Muscle of leg (tissue), 16 donors: ENCODE results near the gene NPIPA3. TPM values are rescaled to one million over a fixed set of nuclear protein-coding genes. Genes with fewer than 3 reads are reported as not detected.
"Not testable (repeated sequence)": the region's sequence is repeated elsewhere in the genome, so short reads cannot be mapped to it uniquely, and the experiment has no call there.

Source experiments
- DNase-seq: peaks from one replicate; pipeline ENCODE4 v3.0.0; 2013
- H3K27ac ChIP-seq: one replicate; pipeline ENCODE4 v1.5.1; 2013; ENCODE audit warnings: mild to moderate bottlenecking, low read length, control low read depth
- H3K27me3 ChIP-seq: one replicate; pipeline ENCODE4 v1.6.1; 2013; ENCODE audit warnings: low read length; ENCODE audit not compliant: control insufficient read depth, insufficient read depth
- H3K36me3 ChIP-seq: one replicate; pipeline ENCODE4 v1.6.1; 2013; ENCODE audit warnings: low read length; ENCODE audit not compliant: control insufficient read depth, insufficient read depth
- H3K4me1 ChIP-seq: one replicate; pipeline ENCODE4 v1.6.1; 2013; ENCODE audit warnings: low read length; ENCODE audit not compliant: control insufficient read depth, insufficient read depth
- H3K4me3 ChIP-seq: one replicate; pipeline ENCODE4 v1.5.1; 2013; ENCODE audit warnings: low read length, control low read depth
- H3K9me3 ChIP-seq: replicated peaks from 2 replicates; pipeline ENCODE4 v1.6.1; 2013; ENCODE audit warnings: low read depth, low read length; ENCODE audit not compliant: control insufficient read depth
- WGBS: methylation state at CpG from one replicate; pipeline ENCODE4 v1.1.5; 2013; ENCODE audit warnings: missing lambda C conversion rate; ENCODE audit not compliant: insufficient coverage; 5-methylcytosine and 5-hydroxymethylcytosine counted together
- long read RNA-seq, 11 donors: transcript quantifications; one replicate each; lab custom pipeline, GENCODE V29; 2026
- polyA plus RNA-seq, 8 donors: library from polyadenylated mRNA; unstranded; fragments of 120-200 nt; gene quantifications; one replicate each; pipeline versions ENCODE4 v1.2.1 to v1.2.3, GENCODE V29; 2013; ENCODE audit warnings: inconsistent platforms in 1 of 8, low replicate concordance in 1 of 8; ENCODE audit not compliant: insufficient read length in 8 of 8, insufficient read depth in 1 of 8
- total RNA-seq: library from RNA; stranded (reverse); fragments of 120-200 nt; gene quantifications from one replicate; pipeline ENCODE4 v1.2.4, GENCODE V29; 2013

The NPIPA3 gene
- total RNA-seq: 0.66 TPM
- 10 to 100 TPM in 1 of 8 donors, 1 to 10 TPM in 5, under 1 TPM in 1, not detected in 1; 0.97 to 22.9 (median 5.7) TPM for polyA plus RNA-seq
- long read RNA-seq, donor 1: 0 reads
- long read RNA-seq, donor 2: 0 reads
- long read RNA-seq, donor 3: 0 reads
- long read RNA-seq, donor 4: 0 reads
- long read RNA-seq, donor 5: 0 reads
- long read RNA-seq, donor 6: 0 reads
- long read RNA-seq, donor 7: 0 reads
- long read RNA-seq, donor 8: 0 reads
- long read RNA-seq, donor 9: 0 reads
- long read RNA-seq, donor 10: 0 reads
- long read RNA-seq, donor 11: 0 reads

DNA sequence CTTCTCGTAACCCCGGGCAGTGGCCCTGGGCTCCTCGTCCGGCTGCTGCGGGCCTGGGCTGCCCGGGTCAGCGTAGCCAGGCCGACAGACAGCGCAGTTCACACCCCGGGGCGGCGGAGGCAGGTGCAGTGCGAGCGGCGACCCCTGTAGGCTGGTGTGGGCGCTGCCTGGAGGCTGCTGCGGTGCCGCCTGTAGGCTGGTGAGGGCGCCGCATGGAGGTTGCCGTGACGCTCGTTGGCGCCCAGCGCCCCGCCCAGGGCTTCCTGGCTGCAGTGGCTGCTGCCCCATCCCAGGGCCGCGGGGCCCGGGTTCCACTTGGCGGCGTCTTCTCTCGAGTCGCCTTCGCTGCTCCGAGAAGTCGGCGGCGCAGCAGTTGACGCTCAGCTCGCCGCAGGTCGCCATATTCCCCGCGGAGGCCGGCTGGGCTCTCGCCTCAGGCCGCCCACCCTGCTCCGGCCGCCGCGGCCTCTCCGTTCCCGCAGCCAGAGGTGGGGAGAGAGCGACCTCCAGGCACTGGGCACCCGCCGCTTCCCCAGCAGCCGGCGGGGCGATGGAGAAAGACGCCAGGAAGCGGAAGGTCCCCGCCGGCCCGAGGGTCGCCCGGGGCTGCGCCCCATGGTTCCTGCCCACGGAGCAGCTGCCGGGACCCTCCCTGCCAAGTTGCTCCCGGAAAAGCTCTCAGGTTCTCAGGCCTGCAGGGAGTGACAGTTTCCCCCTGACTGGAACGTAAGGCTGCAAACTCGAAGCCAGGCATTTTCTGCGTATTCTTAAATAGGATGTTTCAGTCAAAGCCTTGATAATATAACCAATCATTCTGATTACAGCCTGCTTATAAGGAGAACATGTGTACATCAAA is at the start of gene NPIPA3:
TSS of gene NPIPA3 (plus strand) at position 256 of the 856 bp plus-strand sequence. CDS start 5,533 bp downstream, outside the sequence.
- not testable (repeated sequence) for DNase-seq, H3K9me3 ChIP-seq
- WGBS: no CpG with 5 or more reads among the region's 73 CpGs

DNA sequence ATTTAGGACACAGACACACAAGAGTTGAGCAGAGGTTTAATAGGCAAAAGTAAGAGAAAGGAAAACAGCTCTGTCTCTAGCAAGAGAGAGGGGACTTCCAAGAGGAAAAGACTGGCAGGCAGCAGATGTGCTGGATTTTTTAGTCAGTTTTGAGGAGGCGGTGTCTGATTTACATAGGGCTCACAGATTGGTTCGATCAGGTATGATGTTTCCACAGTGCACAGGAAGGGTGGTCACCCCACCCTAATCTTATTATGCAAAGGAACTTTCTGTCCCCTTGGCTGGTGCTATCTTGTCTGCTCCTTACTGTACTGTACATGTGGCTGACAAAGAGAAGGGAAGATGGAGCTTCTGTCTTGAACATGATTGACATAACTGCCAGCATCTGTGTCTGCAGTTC is 45.1 kb upstream of the NPIPA3 start:
- Histone ChIP-seq H3K4me1 (no peaks in the 10 kb centered on the region), H3K4me3 (no peak overlapping the region), H3K27ac (no peak overlapping the region), H3K36me3 (peaks cover 50% of the 10 kb centered on the region), H3K27me3 (no peaks in the 10 kb centered on the region), H3K9me3 (no peaks in the 10 kb centered on the region)
- no peak for DNase-seq
- no CpG with 5 or more reads among the region's 2 CpGs for WGBS

More for the DNA sequence above, at the start of gene NPIPA3:
- H3K27ac ChIP-seq, H3K27me3 ChIP-seq, H3K4me1 ChIP-seq, H3K4me3 ChIP-seq, H3K36me3 ChIP-seq: not testable (repeated sequence)

DNA sequence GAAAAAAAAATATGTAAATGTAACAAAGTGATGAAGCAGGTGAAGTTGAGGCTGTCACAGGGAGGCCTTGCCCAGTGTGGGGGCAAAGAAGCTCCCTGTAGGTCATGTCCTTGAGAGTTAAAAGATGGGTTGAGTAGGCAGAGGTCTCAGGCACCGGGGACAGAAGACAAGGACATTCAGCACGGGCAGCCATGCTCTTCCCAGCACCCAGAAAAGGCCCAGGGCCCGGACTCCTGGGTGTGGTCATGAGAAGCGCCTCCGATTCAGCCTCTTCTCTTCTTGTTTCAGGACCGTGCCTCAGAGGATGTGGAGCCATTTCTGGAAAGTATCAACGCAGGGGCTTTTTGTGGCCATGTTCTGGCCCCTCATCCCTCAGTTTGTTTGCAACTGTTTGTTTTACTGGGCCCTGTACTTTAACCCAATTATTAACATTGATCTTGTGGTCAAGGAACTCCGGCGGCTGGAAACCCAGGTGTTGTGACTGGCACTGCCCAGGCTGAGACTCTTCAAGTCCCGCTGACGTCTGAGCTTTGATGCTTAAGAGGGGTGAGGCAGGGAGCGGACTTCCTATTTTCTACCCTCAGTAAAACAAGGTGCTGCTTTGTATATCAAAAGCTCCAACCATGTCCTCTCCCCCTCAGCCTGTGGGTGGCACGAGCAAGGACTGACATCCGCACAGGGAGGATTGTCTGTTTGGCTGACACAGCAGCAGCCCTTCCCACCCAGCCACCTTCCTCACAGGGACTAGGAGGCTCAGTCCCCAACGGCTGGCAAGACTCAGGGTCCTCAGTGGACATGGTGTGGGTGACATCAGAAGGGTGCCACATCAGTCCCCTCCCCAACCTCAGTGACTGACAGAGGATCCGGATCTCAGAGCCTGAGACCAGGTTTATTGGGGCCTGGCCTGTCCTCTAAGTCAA is 35.6 kb upstream of the NPIPA3 start:
- no peak for DNase-seq
- 91% methylated on average over 8 of the region's 16 CpGs for WGBS
- Histone ChIP-seq H3K9me3 (no peaks in the 10 kb centered on the region), H3K27ac (no peak overlapping the region), H3K36me3 (peaks cover 52% of the 10 kb centered on the region), H3K4me1 (no peaks in the 10 kb centered on the region), H3K27me3 (no peaks in the 10 kb centered on the region), H3K4me3 (no peak overlapping the region)

DNA sequence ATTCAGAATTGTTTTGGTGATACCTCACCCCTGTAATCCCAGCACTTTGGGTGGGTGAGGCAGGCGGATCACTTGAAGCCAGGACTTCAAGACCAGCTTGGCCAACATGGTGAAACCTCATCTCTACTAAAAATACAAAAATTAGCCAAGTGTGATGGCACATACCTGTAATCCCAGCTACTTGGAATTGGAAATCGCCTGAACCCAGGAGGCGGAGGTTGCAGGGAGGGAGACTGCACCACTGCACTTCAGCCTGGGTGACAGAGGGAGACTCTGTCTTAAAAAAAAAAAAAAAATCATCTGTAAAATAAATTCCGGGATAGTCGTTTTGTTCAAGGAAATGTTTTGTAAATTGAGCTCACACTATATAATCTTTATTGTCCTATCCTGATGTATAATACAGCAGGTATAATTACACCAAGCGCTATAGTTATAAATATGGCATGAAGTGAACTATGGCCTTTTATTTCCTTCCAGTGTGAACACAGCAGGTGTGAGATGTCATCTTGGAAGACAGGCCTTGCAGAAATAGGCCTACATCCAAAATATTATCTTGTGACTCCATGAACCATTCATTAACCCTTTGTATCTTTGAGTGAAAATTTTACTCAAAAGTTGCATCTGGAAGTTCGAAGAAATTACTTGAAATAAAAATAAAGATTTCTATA is 34.5 kb upstream of the NPIPA3 start:
- H3K9me3 ChIP-seq: no peaks in the 10 kb centered on the region
- DNase-seq: no peak
- WGBS: no CpG with 5 or more reads among the region's 7 CpGs
- H3K36me3 ChIP-seq: peaks cover 46% of the 10 kb centered on the region
- H3K4me1 ChIP-seq: no peaks in the 10 kb centered on the region
- no peak overlapping the region for H3K4me3 ChIP-seq
- no peaks in the 10 kb centered on the region for H3K27me3 ChIP-seq
- no peak overlapping the region for H3K27ac ChIP-seq

DNA sequence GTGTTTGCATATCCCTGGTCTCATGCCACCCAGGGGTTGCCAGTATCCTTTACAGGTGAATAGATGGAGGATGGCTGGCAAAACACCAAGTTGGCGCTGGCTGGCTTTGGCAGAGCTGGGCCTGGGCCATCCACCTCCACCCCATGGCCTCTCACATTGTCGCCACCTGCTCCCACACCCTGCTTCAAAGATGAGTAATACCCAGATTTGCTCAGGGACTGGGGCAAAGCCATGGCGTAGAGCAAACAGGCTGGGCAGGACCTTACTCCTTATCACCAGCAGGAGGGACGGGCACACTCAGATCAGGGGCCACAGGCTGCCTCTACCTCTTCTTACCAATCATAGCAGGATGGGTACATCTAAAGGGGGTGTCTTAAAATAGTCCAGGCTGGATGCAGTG is 33.4 kb upstream of the NPIPA3 start:
- WGBS: 100% methylated on average over 2 of the region's 4 CpGs
- Histone ChIP-seq H3K36me3 (peaks cover 36% of the 10 kb centered on the region), H3K27me3 (no peaks in the 10 kb centered on the region), H3K4me1 (no peaks in the 10 kb centered on the region), H3K27ac (no peak overlapping the region), H3K9me3 (no peaks in the 10 kb centered on the region), H3K4me3 (no peak overlapping the region)
- no peak for DNase-seq

DNA sequence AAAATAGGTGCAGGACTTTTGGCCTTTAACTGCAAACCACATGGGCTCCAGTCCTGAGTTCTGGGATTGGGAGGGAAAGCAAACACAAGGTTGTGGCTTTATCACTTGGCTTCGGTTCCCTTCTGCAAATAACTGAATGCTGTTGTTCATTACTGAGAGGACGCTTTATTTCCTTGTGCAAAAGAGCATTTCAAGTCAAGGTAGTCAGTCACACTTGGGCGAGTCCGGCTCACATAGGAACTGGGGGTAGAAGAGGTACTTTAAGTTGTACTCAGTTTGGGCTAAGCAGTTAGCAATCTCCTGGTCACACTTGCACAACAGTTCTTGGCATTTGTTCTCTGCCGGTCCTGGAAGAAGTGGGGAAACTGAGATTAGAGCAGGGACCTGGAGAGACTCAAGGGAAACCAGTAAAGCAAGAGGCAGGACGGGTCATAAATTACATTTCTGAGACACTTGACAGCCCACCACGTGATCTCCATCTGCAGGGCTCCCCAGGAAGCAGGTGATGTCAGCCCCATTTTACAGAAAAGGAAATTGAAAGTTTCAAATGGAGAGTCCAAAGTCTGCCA is 30.7 kb upstream of the NPIPA3 start:
- 66% methylated on average over 4 of the region's 7 CpGs for WGBS
- Histone ChIP-seq H3K36me3 (peaks cover 9% of the 10 kb centered on the region), H3K4me1 (no peaks in the 10 kb centered on the region)

DNA sequence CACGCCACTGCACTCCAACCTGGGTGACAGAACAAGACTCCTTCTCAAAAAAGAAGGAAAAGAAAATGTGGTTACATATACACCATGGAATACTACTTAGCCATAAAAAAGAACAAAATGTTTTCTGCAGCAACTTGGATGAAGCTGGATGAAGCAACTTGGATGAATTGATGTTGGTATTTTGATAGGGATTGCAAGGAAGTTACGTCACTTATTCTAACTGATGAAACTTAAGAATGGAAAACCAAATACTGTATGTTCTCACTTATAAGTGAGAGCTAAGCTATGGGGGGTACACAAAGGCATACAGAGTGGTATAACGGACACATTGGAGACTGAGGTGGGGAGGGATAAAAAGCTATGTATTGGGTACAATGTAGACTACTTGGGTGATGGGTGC is 26.6 kb upstream of the NPIPA3 start:
- no peak for DNase-seq
- H3K4me3 ChIP-seq: no peak overlapping the region
- no peaks in the 10 kb centered on the region for H3K9me3 ChIP-seq
- WGBS: no CpG with 5 or more reads among the region's 3 CpGs
- no peaks in the 10 kb centered on the region for H3K27me3 ChIP-seq
- no peak overlapping the region for H3K27ac ChIP-seq
- no peaks in the 10 kb centered on the region for H3K4me1 ChIP-seq
- no peaks in the 10 kb centered on the region for H3K36me3 ChIP-seq

More for the DNA sequence above, 30.7 kb upstream of the NPIPA3 start:
- no peak overlapping the region for H3K27ac ChIP-seq
- H3K9me3 ChIP-seq: no peaks in the 10 kb centered on the region
- no peak overlapping the region for H3K4me3 ChIP-seq
- no peaks in the 10 kb centered on the region for H3K27me3 ChIP-seq
- DNase-seq: no peak

DNA sequence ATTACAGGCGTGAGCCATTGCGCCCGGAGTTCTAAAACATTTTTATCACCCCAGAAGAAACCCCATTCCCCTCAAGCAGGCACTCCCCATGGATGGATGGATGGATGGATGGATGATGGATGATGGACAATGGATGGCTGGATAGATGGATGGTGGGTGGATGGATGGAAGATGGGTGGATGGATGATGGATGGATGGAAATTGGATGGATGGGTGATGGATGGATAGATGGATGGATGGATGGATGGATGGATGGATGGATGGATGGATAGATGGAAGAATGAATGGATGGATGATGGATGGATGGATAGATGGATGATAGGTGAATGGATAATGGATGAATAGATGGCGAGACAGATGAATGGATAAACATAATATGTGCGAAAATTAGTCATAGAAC is 25.6 kb upstream of the NPIPA3 start:
- Histone ChIP-seq H3K27ac (no peak overlapping the region), H3K4me1 (no peaks in the 10 kb centered on the region), H3K9me3 (no peaks in the 10 kb centered on the region), H3K4me3 (no peak overlapping the region), H3K36me3 (no peaks in the 10 kb centered on the region), H3K27me3 (no peaks in the 10 kb centered on the region)
- WGBS: 71% methylated on average over 1 of the region's 5 CpGs
- DNase-seq: no peak

DNA sequence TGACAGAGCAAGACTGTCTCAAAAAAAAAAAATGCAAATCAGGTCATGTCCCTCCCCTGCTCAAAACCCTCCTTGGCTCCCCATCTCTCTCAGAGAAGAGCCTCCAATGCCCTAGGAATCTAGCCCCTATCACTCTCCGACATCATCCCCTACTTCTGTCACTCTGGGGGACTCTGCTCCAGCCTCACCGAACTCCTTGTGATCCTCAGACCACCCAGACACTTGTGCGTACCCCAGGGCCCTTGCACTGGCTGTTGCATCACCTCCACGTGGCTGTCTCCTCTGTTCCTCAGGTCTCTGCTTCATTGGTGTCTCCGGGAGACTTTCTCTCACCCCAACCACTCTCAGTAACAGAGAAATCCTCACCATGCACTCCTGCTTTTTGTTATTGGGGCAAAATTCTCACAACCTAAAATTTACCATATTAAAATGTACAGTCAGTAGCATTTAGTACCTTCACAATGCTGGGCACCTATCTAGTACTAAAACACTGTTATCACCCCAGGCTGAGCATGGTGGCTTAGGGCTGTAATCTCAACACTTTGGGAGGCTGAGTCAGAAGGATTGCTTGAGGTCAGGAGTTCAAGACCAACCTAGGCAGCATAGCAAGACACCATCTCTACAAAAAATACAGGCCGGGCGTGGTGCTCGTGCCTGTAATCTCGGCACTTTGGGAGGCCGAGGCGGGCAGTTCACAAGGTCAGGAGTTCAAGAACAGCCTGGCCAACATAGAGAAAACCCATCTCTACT is 24.3 kb upstream of the NPIPA3 start:
- 68% methylated on average over 9 of the region's 11 CpGs for WGBS
- H3K36me3 ChIP-seq: no peaks in the 10 kb centered on the region
- DNase-seq: no peak
- H3K27me3 ChIP-seq: no peaks in the 10 kb centered on the region
- H3K4me3 ChIP-seq: no peak overlapping the region
- H3K9me3 ChIP-seq: no peaks in the 10 kb centered on the region
- H3K27ac ChIP-seq: no peak overlapping the region
- no peaks in the 10 kb centered on the region for H3K4me1 ChIP-seq
